ENCODE data around the gene KRTAP5-9. TPM values are rescaled to one million over a fixed set of nuclear protein-coding genes. Genes with fewer than 3 reads are reported as not detected.
A peak's percentile ranks its signal among the peaks of the same experiment; 100 is the strongest.
"Not testable (repeated sequence)": the region's sequence is repeated elsewhere in the genome, so short reads cannot be mapped to it uniquely, and the experiment has no call there.

Gene KRTAP5-9
- total and polyA plus RNA-seq, 7 experiments from 2014 or later: 0.43 TPM; not detected in 6

- ATAC-seq (no peak), DNase-seq (no peak)
- no peaks in the 10 kb centered on the region for H3K4me1 Mint-ChIP-seq
- POLR2A ChIA-PET: no interaction called here
- peaks cover 0 to 2% (median 0%) of the 10 kb centered on the region in 11 donors for H3K9me3 Mint-ChIP-seq
- H3K27me3 Mint-ChIP-seq: peaks cover 0 to 18% (median 5%) of the 10 kb centered on the region in 5 donors
- Histone ChIP-seq H3K4me1 (ENCODE audit: control insufficient read depth in 2 of 2, insufficient read depth in 2 of 2, low read length in 2 of 2) (no peaks in the 10 kb centered on the region), H3K27ac (ENCODE audit: low read depth, low read length) (no peak overlapping the region), H3K4me3 (ENCODE audit: low read length) (no peak overlapping the region), H3K9me3 (ENCODE audit: control insufficient read depth in 2 of 3, low read length in 3 of 3) (no peaks in the 10 kb centered on the region), H3K27me3 (ENCODE audit: control insufficient read depth in 2 of 2, insufficient read depth in 2 of 2, low read length in 2 of 2) (no peaks in the 10 kb centered on the region), H3K36me3 (ENCODE audit: control insufficient read depth in 2 of 3, insufficient read depth in 3 of 3, low read length in 3 of 3) (no peaks in the 10 kb centered on the region)
- H3K36me3 Mint-ChIP-seq: no peaks in the 10 kb centered on the region
- intact Hi-C loops (cut with micrococcal nuclease): no loop called here
- H3K27ac Mint-ChIP-seq: peak overlapping the region in 1 of 9 donors; percentile 62
- CTCF ChIA-PET: no interaction called here
- no peak overlapping the region for H3K4me3 Mint-ChIP-seq
Measured at GRCh38 chr11:71532036-71532610, 16.1 kb upstream of the KRTAP5-9 start.

- H3K27me3 ChIP-seq (ENCODE audit: control insufficient read depth in 2 of 2, insufficient read depth in 2 of 2, low read length in 2 of 2); POLR2A ChIA-PET; H3K4me1 Mint-ChIP-seq; H3K27me3 Mint-ChIP-seq; H3K36me3 ChIP-seq (ENCODE audit: control insufficient read depth in 2 of 3, insufficient read depth in 3 of 3, low read length in 3 of 3); H3K9me3 ChIP-seq (ENCODE audit: control insufficient read depth in 2 of 3, low read length in 3 of 3); CTCF ChIA-PET; H3K27ac Mint-ChIP-seq; DNase-seq; ATAC-seq; H3K4me1 ChIP-seq (ENCODE audit: control insufficient read depth in 2 of 2, insufficient read depth in 2 of 2, low read length in 2 of 2); H3K27ac ChIP-seq (ENCODE audit: low read depth, low read length); H3K36me3 Mint-ChIP-seq; H3K4me3 Mint-ChIP-seq; intact Hi-C loops (cut with micrococcal nuclease); H3K4me3 ChIP-seq (ENCODE audit: low read length); H3K9me3 Mint-ChIP-seq: not testable (repeated sequence)
Measured at GRCh38 chr11:71534711-71535608, 13.3 kb upstream of the KRTAP5-9 start.

- intact Hi-C loops (cut with micrococcal nuclease): no loop called here
Measured at GRCh38 chr11:71535825-71536224, 12.4 kb upstream of the KRTAP5-9 start.

GRCh38 chr11:71537537-71537936 lies 10.7 kb upstream of the KRTAP5-9 start:
- no peak for DNase-seq
- H3K4me1 ChIP-seq (ENCODE audit: control insufficient read depth in 2 of 2, insufficient read depth in 2 of 2, low read length in 2 of 2): no peaks in the 10 kb centered on the region
- no peaks in the 10 kb centered on the region for H3K36me3 ChIP-seq (ENCODE audit: control insufficient read depth in 2 of 3, insufficient read depth in 3 of 3, low read length in 3 of 3)
- Mint-ChIP-seq H3K27me3 (peaks cover 0 to 14% (median 7%) of the 10 kb centered on the region in 5 donors), H3K36me3 (peaks cover 0 to 8% (median 5%) of the 10 kb centered on the region in 5 donors), H3K4me1 (no peaks in the 10 kb centered on the region), H3K27ac (no peak overlapping the region), H3K4me3 (no peak overlapping the region), H3K9me3 (peaks cover 0 to 12% (median 7%) of the 10 kb centered on the region in 11 donors)
- H3K4me3 ChIP-seq (ENCODE audit: low read length): no peak overlapping the region
- intact Hi-C loops (cut with micrococcal nuclease): no loop called here
- H3K27ac ChIP-seq (ENCODE audit: low read depth, low read length): no peak overlapping the region
- H3K9me3 ChIP-seq (ENCODE audit: control insufficient read depth in 2 of 3, low read length in 3 of 3): no peaks in the 10 kb centered on the region
- no peaks in the 10 kb centered on the region for H3K27me3 ChIP-seq (ENCODE audit: control insufficient read depth in 2 of 2, insufficient read depth in 2 of 2, low read length in 2 of 2)
- POLR2A ChIA-PET: no interaction called here
- CTCF ChIA-PET: no interaction called here
- no peak for ATAC-seq

More at GRCh38 chr11:71535825-71536224, 12.4 kb upstream of the KRTAP5-9 start:
- no peaks in the 10 kb centered on the region for H3K27me3 ChIP-seq (ENCODE audit: control insufficient read depth in 2 of 2, insufficient read depth in 2 of 2, low read length in 2 of 2)
- H3K4me1 Mint-ChIP-seq: no peaks in the 10 kb centered on the region
- ChIA-PET POLR2A (no interaction called here), CTCF (no interaction called here)
- no peaks in the 10 kb centered on the region for H3K36me3 ChIP-seq (ENCODE audit: control insufficient read depth in 2 of 3, insufficient read depth in 3 of 3, low read length in 3 of 3)
- no peaks in the 10 kb centered on the region for H3K9me3 ChIP-seq (ENCODE audit: control insufficient read depth in 2 of 3, low read length in 3 of 3)
- H3K4me1 ChIP-seq (ENCODE audit: control insufficient read depth in 2 of 2, insufficient read depth in 2 of 2, low read length in 2 of 2): no peaks in the 10 kb centered on the region
- H3K4me3 Mint-ChIP-seq: no peak overlapping the region
- no peak overlapping the region for H3K27ac Mint-ChIP-seq
- peaks cover 0 to 5% (median 3%) of the 10 kb centered on the region in 11 donors for H3K9me3 Mint-ChIP-seq
- H3K4me3 ChIP-seq (ENCODE audit: low read length): no peak overlapping the region
- ATAC-seq: no peak
- H3K27me3 Mint-ChIP-seq: peaks cover 0 to 7% (median 6%) of the 10 kb centered on the region in 5 donors
- peaks cover 0 to 4% (median 0%) of the 10 kb centered on the region in 5 donors for H3K36me3 Mint-ChIP-seq
- DNase-seq: no peak
- H3K27ac ChIP-seq (ENCODE audit: low read depth, low read length): no peak overlapping the region

- DNase-seq; intact Hi-C loops (cut with micrococcal nuclease); POLR2A ChIA-PET; H3K36me3 Mint-ChIP-seq; H3K4me1 Mint-ChIP-seq; H3K36me3 ChIP-seq (ENCODE audit: control insufficient read depth in 2 of 3, insufficient read depth in 3 of 3, low read length in 3 of 3); H3K4me1 ChIP-seq (ENCODE audit: control insufficient read depth in 2 of 2, insufficient read depth in 2 of 2, low read length in 2 of 2); CTCF ChIA-PET; H3K4me3 ChIP-seq (ENCODE audit: low read length); H3K4me3 Mint-ChIP-seq; H3K27me3 ChIP-seq (ENCODE audit: control insufficient read depth in 2 of 2, insufficient read depth in 2 of 2, low read length in 2 of 2); ATAC-seq; H3K27ac Mint-ChIP-seq; H3K9me3 ChIP-seq (ENCODE audit: control insufficient read depth in 2 of 3, low read length in 3 of 3); H3K27ac ChIP-seq (ENCODE audit: low read depth, low read length): not testable (repeated sequence)
- Mint-ChIP-seq H3K27me3 (peaks cover 0 to 17% (median 7%) of the 10 kb centered on the region in 5 donors), H3K9me3 (peaks cover 0 to 12% (median 7%) of the 10 kb centered on the region in 11 donors)
Measured at GRCh38 chr11:71537977-71538665, 10.1 kb upstream of the KRTAP5-9 start, which contains the start of gene KRTAP5-8. TSS of gene KRTAP5-8 (plus strand) at chr11:71538025. CDS start at chr11:71538056, 31 bp downstream.

- intact Hi-C loops (cut with micrococcal nuclease): no loop called here
- POLR2A ChIA-PET: no interaction called here
- H3K27me3 Mint-ChIP-seq: peaks cover 0 to 22% (median 7%) of the 10 kb centered on the region in 5 donors
- H3K27ac Mint-ChIP-seq: no peak overlapping the region
- H3K9me3 ChIP-seq (ENCODE audit: control insufficient read depth in 2 of 3, low read length in 3 of 3): no peaks in the 10 kb centered on the region
- no peaks in the 10 kb centered on the region for H3K36me3 ChIP-seq (ENCODE audit: control insufficient read depth in 2 of 3, insufficient read depth in 3 of 3, low read length in 3 of 3)
- no peak overlapping the region for H3K27ac ChIP-seq (ENCODE audit: low read depth, low read length)
- peaks cover 0 to 8% (median 5%) of the 10 kb centered on the region in 5 donors for H3K36me3 Mint-ChIP-seq
- CTCF ChIA-PET: no interaction called here
- no peak overlapping the region for H3K4me3 Mint-ChIP-seq
- no peaks in the 10 kb centered on the region for H3K27me3 ChIP-seq (ENCODE audit: control insufficient read depth in 2 of 2, insufficient read depth in 2 of 2, low read length in 2 of 2)
- peaks cover 0 to 12% (median 7%) of the 10 kb centered on the region in 11 donors for H3K9me3 Mint-ChIP-seq
- DNase-seq (no peak), ATAC-seq (no peak)
- no peaks in the 10 kb centered on the region for H3K4me1 ChIP-seq (ENCODE audit: control insufficient read depth in 2 of 2, insufficient read depth in 2 of 2, low read length in 2 of 2)
- peaks cover 0 to 5% (median 0%) of the 10 kb centered on the region in 7 donors for H3K4me1 Mint-ChIP-seq
- no peak overlapping the region for H3K4me3 ChIP-seq (ENCODE audit: low read length)
Measured at GRCh38 chr11:71538666-71538990, 9.6 kb upstream of the KRTAP5-9 start.
